Kidney epithelial cell (primary cell): ENCODE results near the gene PLB1. TPM values are rescaled to one million over a fixed set of nuclear protein-coding genes. Genes with fewer than 3 reads are reported as not detected.

ENCODE experiments used
- DNase-seq: peaks from one replicate; pipeline ENCODE4 v3.0.0-alpha.2; 2010; ENCODE audit warnings: low read depth
- H3K27me3 ChIP-seq: 2 replicates; pipeline ENCODE4 v1.6.0; 2011; ENCODE audit warnings: low read length; ENCODE audit not compliant: control insufficient read depth, insufficient read depth
- H3K36me3 ChIP-seq: 2 replicates; pipeline ENCODE4 v1.5.1; 2011; ENCODE audit warnings: low read length; ENCODE audit not compliant: control insufficient read depth, insufficient read depth
- H3K4me3 ChIP-seq: 2 replicates; pipeline ENCODE4 v1.5.1; 2011; ENCODE audit warnings: low read depth, mild to moderate bottlenecking, control low read depth, low read length
- total RNA-seq: library from RNA; depleted of rRNA; stranded (reverse); fragments of >200 nt; gene quantifications from 2 replicates; pipeline ENCODE4 v1.2.3, GENCODE V29; 2015
- TF ChIP-seq, protein P1 (sequence below): IDR thresholded peaks from 2 replicates; pipeline ENCODE4 v1.5.1; 2011; ENCODE audit warnings: mild to moderate bottlenecking, moderate library complexity, low read length, control low read depth, inconsistent platforms; ENCODE audit not compliant: insufficient read depth, poor library complexity, severe bottlenecking

Gene PLB1, protein sequence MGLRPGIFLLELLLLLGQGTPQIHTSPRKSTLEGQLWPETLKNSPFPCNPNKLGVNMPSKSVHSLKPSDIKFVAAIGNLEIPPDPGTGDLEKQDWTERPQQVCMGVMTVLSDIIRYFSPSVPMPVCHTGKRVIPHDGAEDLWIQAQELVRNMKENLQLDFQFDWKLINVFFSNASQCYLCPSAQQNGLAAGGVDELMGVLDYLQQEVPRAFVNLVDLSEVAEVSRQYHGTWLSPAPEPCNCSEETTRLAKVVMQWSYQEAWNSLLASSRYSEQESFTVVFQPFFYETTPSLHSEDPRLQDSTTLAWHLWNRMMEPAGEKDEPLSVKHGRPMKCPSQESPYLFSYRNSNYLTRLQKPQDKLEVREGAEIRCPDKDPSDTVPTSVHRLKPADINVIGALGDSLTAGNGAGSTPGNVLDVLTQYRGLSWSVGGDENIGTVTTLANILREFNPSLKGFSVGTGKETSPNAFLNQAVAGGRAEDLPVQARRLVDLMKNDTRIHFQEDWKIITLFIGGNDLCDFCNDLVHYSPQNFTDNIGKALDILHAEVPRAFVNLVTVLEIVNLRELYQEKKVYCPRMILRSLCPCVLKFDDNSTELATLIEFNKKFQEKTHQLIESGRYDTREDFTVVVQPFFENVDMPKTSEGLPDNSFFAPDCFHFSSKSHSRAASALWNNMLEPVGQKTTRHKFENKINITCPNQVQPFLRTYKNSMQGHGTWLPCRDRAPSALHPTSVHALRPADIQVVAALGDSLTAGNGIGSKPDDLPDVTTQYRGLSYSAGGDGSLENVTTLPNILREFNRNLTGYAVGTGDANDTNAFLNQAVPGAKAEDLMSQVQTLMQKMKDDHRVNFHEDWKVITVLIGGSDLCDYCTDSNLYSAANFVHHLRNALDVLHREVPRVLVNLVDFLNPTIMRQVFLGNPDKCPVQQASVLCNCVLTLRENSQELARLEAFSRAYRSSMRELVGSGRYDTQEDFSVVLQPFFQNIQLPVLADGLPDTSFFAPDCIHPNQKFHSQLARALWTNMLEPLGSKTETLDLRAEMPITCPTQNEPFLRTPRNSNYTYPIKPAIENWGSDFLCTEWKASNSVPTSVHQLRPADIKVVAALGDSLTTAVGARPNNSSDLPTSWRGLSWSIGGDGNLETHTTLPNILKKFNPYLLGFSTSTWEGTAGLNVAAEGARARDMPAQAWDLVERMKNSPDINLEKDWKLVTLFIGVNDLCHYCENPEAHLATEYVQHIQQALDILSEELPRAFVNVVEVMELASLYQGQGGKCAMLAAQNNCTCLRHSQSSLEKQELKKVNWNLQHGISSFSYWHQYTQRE (N-terminal part only)
- total RNA-seq, result 0.25 and 0.82 TPM in 2 replicates

DNA sequence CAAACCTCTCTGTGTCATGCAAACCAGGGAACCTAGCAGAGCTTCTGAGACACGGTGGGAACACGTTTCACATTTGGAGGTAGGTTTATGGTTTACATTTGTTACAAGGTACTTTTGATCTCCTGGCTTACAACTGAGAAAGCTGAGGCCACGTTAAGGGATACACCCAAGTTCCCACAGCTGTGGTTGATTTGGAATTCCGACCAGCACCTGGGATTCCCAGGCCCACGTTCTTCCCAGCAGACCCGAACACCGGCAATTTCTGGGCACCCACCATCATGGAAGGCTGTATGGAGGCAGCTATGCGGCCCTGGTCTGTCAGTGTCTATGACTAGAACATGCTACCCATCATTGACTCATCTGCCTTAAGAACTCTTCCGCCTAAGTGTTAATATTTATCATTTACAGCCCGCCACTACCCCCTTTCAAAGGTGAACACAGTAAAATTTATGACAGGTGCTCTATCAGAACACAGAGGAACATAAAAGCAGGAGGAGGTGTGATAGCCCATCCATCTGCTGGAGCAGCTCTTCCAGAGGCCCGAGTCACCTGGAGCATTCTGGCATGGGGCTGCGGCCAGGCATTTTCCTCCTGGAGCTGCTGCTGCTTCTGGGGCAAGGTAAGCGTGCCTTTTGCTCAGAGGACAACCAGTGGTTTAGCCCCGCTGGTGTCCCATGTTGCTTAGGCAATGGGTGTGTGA is at the start of gene PLB1:
Gene PLB1 (plus strand): TSS at position 510 of the 700 bp plus-strand sequence. CDS start 55 bp downstream, at position 565.
- Histone ChIP-seq H3K4me3 (no peak within 1 kb of the TSS), H3K27me3 (no peaks in the 10 kb centered on the region), H3K36me3 (no peaks in the 10 kb centered on the region)
- no peak for DNase-seq
- TF ChIP-seq, protein P1, sequence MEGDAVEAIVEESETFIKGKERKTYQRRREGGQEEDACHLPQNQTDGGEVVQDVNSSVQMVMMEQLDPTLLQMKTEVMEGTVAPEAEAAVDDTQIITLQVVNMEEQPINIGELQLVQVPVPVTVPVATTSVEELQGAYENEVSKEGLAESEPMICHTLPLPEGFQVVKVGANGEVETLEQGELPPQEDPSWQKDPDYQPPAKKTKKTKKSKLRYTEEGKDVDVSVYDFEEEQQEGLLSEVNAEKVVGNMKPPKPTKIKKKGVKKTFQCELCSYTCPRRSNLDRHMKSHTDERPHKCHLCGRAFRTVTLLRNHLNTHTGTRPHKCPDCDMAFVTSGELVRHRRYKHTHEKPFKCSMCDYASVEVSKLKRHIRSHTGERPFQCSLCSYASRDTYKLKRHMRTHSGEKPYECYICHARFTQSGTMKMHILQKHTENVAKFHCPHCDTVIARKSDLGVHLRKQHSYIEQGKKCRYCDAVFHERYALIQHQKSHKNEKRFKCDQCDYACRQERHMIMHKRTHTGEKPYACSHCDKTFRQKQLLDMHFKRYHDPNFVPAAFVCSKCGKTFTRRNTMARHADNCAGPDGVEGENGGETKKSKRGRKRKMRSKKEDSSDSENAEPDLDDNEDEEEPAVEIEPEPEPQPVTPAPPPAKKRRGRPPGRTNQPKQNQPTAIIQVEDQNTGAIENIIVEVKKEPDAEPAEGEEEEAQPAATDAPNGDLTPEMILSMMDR, result no peak

DNA sequence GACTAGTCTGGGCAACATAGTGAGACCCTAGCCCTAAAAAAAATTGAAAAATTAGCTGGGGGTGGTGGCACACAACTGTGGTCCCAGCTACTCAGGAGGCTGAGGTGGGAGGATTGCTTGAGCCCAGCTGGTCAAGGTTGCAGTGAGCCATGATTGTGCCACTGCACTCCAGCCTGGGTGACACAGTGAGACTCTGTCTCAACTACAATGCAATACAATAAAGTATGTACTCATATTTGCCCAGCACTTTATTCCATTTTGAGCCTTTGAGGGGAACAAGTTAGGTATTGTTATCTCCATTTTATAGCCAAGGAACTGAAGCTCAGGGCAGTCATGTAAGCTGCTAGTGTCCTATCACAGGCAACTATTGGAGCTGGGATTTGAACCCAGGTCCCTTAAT is 49.3 kb upstream of the PLB1 start:
- no peaks in the 10 kb centered on the region for H3K27me3 ChIP-seq
- DNase-seq, result no peak
- H3K36me3 ChIP-seq, result no peaks in the 10 kb centered on the region
- H3K4me3 ChIP-seq, result no peak overlapping the region
- TF ChIP-seq, protein P1, result no peak

DNA sequence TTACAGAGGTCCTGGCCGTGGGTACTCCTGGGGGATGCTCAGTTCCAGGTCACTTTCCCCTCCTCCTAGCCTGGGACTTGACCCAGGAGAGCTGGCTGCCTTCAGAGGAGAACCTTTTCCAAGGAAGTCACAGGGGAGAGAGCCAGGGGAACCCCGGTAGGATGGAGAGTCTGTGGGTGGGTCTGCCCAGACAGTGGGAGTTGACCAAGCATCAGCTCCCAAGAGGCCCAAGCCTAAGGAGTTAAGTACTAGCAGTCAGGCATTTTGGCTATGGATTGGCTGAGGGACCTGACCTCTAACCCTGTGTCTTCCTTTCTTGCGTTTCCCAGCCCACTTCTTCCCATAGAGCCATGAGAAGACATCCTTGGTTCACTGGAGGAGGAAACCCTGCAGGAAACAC is 48.8 kb upstream of the PLB1 start:
- TF ChIP-seq, protein P1, result no peak
- Histone ChIP-seq H3K36me3 (no peaks in the 10 kb centered on the region), H3K27me3 (no peaks in the 10 kb centered on the region), H3K4me3 (no peak overlapping the region)
- no peak for DNase-seq

DNA sequence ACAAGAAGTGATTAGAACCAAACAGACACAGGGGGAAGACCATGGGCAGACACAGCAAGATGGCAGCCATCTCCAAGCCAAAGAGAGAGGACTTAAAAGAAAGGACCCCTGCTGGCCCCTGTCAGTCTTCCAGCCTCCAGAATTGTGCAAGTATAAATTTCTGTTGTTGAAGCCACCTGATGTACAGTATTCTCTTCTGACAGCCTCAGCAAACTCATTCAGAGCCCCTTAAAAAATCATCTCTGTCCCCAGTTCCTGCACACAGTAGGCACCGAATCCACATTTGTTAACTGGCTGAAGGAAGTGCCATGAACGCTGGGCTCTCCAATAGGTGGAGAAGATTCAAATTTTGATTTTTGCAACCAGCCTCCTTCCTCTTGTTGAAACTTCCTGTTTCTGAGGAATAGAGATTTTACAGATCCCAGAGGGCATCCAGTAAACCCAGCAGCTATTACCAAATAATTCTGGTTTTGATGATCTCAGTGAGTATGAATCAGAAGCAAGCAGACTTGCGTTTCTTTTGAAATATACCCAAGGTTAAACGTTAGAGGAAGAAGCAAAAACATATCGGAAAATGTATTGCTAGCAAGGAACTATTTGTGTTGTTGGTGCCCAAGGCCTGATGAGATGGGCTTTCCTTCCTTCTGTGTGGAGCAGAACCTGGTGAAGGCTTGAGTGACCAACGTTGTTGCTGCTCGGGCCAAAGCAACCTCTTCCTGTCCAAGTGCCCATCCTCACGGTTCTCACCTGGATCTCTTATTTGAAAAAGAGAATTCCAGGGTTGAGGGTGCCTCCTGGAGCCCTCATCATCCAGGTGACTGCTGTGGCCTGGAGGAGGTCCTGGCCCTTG is 47.7 kb upstream of the PLB1 start:
- Histone ChIP-seq H3K27me3 (no peaks in the 10 kb centered on the region), H3K36me3 (no peaks in the 10 kb centered on the region), H3K4me3 (no peak overlapping the region)
- no peak for DNase-seq
- TF ChIP-seq, protein P1, result no peak

- Histone ChIP-seq H3K36me3 (no peaks in the 10 kb centered on the region), H3K4me3 (no peak overlapping the region), H3K27me3 (no peaks in the 10 kb centered on the region)
- TF ChIP-seq, protein P1, result no peak
- no peak for DNase-seq
These were observed 47.1 kb upstream of the PLB1 start for GRCh38 chr2:28448793-28449100.
